Measurements from ENCODE around the gene CCDC87.
"Not testable (repeated sequence)": the region's sequence is repeated elsewhere in the genome, so short reads cannot be mapped to it uniquely, and the experiment has no call there.

The CCDC87 gene

GRCh38 chr11:66616379-66617154 is 23.7 kb upstream of the CCDC87 start, which contains the start of gene RBM14:
Gene RBM14 (plus strand): TSS chr11:66616630. CDS start chr11:66616721, 91 bp downstream.
- peak; percentile 100 for DNase-seq

DNA sequence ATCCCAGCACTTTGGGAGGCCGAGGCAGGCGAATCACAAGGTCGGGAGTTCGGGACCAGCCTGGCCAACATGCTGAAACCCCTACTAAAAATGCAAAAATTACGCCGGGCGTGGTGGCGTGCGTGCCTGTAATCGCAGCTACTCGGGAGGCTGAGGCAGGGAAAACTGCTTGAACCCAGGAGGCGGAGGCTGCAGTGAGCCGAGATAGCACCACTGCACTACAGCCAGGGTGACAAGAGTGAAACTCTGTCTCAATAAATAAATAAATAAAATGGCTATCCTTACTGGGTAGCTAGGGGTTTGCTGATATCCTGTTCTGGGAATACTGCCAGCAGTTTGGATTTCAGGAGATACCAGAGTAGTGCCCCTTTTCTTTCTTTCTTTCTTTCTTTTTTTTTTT is 21.2 kb upstream of the CCDC87 start:
- no peak for DNase-seq

- DNase-seq, result no peak
Measured at GRCh38 chr11:66612458-66612857, 19.6 kb upstream of the CCDC87 start.

DNA sequence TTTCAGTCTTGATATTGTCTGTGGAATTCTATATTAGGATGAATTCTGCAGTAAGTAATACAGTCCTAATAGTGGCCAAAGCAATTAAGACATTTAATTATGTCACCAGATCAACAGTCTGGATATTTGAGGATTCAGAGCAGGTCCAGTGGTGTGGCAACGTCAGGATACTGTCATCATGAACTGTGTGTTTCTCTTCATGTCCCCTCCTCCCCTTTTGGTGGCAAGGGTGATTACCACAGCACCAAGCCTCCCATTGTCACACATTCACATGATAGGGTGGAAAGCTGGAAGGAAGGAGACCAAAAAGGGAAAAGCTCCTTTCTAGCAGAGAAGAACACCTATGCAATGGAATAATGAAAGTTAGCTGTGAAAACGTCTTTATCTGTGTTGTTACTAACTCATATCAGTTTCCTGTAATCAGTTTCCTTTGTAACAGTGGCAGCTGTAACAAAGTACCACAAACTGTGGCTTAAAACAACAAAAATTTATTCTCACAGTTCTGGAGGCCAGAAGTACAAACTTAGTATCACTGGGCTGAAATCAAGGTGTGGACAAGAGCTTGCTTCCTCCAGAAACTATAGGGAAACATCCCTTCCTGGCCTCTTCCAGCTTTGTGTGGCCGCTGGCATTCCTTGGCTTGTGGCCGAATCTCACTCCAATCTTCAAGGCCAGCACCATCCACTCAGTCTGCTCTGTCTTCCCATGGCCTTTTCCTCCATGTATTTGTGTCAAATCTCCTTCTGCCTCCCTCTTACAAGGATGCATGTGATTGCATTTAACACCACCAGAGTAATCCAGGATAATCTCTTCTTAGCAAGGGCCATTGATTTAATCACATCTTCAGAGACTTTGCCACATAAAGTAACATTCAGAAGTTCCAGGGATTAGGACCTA is 17.1 kb upstream of the CCDC87 start:
- no peak for DNase-seq

GRCh38 chr11:66607126-66607834 is 14.4 kb upstream of the CCDC87 start:
- no peak for DNase-seq

GRCh38 chr11:66606608-66607007 is 13.7 kb upstream of the CCDC87 start:
- DNase-seq, result not testable (repeated sequence)

GRCh38 chr11:66604155-66604554 is 11.3 kb upstream of the CCDC87 start:
- DNase-seq, result no peak

DNA sequence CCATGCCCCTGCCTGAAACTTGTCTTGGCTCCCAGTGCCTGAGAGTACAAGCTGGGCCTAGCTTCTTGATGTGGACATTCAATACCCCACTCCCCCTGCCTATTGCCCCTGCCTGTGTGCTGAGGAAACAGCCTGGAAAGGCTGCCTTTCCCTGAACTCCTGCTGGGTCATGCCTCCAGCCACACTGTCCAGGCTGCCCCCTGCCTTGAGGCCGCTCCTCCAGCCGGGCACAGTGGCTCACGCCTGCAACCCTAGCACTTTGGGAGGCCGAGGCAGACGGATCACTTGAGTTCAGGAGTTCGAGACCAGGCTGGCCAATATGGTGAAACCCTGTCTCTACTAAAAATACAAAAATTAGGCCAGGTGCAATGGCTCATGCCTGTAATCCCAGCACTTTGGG is 10.2 kb upstream of the CCDC87 start:
- DNase-seq, result no peak

DNA sequence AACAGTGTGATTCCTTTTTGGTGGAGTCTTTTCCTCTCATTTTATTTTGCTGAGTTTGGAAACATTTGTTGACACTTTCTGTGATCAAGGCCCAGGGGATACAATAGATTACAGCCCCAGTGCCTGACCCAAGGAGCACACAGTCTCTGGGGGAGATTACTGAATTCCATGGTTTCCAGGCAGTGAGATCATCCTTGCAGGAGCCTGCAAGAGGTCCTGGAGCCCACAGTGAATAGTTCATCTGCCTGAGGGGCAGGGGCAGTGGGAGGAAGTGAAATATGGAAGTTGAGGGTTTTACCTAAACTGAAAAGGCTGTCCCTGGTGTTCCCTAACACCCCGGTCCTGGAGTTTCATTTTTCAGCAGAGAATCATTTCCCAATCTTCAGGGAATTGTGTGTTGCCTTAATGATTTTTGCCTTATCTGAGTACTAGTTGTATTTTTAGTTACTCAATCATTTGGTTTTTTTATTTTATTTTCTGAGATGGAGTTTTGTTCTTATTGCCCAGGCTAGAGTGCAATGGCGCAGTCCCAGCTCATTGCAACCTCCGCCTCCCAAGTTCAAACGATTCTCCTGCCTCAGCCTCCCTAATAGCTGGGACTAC is 7.9 kb upstream of the CCDC87 start:
- no peak for DNase-seq

- DNase-seq, result no peak
Measured at GRCh38 chr11:66600219-66600618, 7.4 kb upstream of the CCDC87 start.

GRCh38 chr11:66598993-66599392 is 6.1 kb upstream of the CCDC87 start:
- DNase-seq, result no peak

GRCh38 chr11:66595245-66595904 is 2.5 kb upstream of the CCDC87 start:
- no peak for DNase-seq

DNA sequence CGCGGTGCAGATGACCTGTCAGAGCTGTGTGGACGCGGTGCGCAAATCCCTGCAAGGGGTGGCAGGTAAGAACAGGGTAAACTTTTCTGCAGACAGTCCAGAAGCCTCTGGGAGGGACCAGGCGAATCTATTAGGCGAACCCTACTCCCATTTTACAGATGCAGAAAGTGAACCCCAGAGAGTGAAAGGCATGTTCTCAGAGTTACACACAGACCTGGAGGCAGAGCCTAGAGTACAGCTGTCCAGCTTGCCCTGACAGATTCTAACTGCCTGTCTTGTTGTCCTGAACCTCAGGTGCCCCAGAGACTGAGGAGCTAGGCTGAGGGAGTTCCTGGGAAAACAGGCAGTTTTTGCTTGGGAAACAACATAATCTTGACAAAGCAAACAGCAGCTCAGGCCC is 787 bp upstream of the CCDC87 start:
- no peak for DNase-seq

- no peak for DNase-seq
Measured at GRCh38 chr11:66593303-66593635, 406 bp upstream of the CCDC87 start.

DNA sequence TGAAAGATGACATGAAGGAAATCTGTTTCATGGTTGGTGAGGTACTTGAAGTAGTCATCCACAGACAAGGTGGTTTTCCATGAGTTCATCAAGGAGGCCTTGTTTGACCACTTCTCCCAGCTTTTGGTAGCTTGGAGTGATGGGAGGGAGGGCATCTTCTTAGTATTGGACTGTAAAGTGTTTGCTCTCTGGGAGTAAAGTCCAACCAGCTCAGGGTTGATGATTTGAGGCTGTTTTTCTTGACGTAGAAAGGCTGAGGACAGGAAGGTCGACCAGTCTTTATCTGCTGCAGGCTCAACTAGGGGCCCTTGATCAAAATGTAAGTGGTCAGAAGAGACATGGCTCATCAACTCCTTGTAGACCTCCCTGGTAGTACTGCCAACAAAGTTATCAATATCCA is 1.7 kb downstream of the CCDC87 start:
- DNase-seq, result no peak

GRCh38 chr11:66589996-66590675 is 2.7 kb downstream of the CCDC87 start:
- DNase-seq, result no peak

DNA sequence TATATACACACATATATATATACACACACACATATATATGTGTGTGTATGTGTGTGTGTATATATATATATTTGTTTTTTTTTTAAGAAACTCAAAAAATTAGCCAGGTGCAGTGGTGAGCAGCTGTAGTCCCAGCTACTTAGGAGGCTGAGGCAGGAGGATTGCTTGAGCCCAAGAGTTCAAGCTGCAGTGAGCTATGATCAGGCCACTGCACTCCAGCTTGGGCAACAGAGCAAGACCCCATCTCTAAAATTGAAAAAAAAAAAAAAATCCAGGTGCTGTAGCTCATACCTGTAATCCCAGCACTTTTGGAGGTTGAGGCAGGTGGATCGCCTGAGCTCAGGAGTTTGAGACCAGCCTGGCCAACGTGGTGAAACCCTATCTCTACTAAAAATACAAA is 3.5 kb downstream of the CCDC87 start:
- not testable (repeated sequence) for DNase-seq

DNA sequence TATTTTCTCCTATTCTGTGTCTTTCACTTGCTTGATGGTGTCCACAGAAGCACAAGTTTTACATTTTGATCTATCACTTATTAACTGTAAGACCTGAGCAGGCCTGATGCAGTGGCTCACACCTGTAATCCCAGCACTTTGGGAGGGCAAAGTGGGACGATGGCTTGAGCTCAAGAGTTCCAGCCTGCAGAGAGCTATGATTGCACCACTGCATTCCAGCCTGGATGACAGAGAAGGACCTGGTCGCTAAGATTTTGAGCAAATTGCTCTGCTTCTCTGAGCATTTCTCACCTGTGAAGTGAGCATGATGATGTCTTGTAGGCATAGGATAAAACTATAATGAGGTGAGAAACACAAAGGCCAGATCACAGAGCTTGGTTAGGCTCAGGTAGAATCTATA is 6.7 kb downstream of the CCDC87 start:
- no peak for DNase-seq

- DNase-seq, result not testable (repeated sequence)
Measured at GRCh38 chr11:66585447-66585846, 7.4 kb downstream of the CCDC87 start.

GRCh38 chr11:66582565-66583147 is 10.2 kb downstream of the CCDC87 start:
- DNase-seq, result not testable (repeated sequence)

DNA sequence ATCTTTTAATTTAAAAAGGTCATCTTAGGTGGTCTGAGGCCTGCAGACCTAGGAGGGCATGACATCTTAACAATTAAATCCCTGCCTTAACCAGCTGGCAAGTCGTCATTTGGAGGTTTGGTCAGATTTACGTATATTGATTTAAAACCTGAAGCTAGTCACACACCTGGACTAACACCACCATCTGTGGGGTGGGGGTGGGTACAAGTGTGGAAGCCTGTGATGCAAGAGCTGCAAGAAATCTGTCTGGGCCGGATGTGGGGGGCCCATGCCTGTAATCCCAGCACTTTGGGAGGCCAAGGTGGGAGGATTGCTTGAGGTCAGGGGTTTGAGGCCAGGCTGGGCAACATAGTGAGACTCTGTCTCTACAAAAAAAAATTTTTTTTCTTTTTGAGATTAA is 11.6 kb downstream of the CCDC87 start:
- DNase-seq, result no peak
